Activated naive CD4-positive, alpha-beta T cell treated with anti-CD3 and anti-CD28 coated beads, Interleukin-2, amount 50 U/mL, for 24 hours (primary cell): ENCODE measurements around the gene GYS2.
A peak's percentile ranks its signal among the peaks of the same experiment; 100 is the strongest.
"Not testable (repeated sequence)": the region's sequence is repeated elsewhere in the genome, so short reads cannot be mapped to it uniquely, and the experiment has no call there.

Experiments used
- H3K27ac Mint-ChIP-seq: one replicate; pipeline ENCODE4 v1.8.0; 2021; ENCODE audit warnings: mild to moderate bottlenecking, mixed read lengths
- H3K27me3 Mint-ChIP-seq: one replicate; pipeline ENCODE4 v1.8.0; 2021; ENCODE audit warnings: mixed read lengths
- H3K36me3 Mint-ChIP-seq: one replicate; pipeline ENCODE4 v1.8.0; 2021; ENCODE audit warnings: mixed read lengths
- H3K4me1 Mint-ChIP-seq: one replicate; pipeline ENCODE4 v1.8.0; 2021; ENCODE audit warnings: mixed read lengths
- H3K4me3 Mint-ChIP-seq: one replicate; pipeline ENCODE4 v1.8.0; 2021; ENCODE audit warnings: mild to moderate bottlenecking, mixed read lengths
- H3K9me3 Mint-ChIP-seq: one replicate; pipeline ENCODE4 v1.8.0; 2021; ENCODE audit warnings: mixed read lengths

The GYS2 gene

DNA sequence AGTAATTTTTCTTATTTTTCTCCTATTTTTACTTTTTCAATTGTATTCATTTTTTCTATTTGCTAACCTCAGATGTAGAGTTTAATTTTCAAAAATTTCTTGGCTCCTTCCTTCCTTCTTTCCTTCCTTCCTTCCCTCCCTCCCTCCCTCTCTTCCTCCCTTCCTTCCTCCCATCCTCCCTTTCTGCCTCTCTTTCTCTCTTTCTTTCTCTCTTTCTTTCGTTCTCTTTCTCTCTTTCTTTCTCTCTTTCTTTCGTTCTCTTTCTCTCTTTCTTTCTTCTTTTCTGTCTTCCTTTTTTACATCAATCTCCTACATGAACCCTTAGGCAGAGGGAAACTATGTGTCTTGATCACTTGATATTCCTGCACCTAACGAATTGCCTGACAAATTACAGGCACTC lies 12.4 kb upstream of the GYS2 start:
- Mint-ChIP-seq H3K4me3 (peak overlapping the region; percentile 1), H3K27ac (peak overlapping the region; percentile 83), H3K27me3 (no peaks in the 10 kb centered on the region), H3K4me1 (peaks cover 80% of the 10 kb centered on the region), H3K9me3 (peaks cover 9% of the 10 kb centered on the region), H3K36me3 (peaks cover 10% of the 10 kb centered on the region)

- H3K4me1 Mint-ChIP-seq, result peaks cover 77% of the 10 kb centered on the region
- peak overlapping the region; percentile 88 for H3K27ac Mint-ChIP-seq
- H3K27me3 Mint-ChIP-seq, result no peaks in the 10 kb centered on the region
- peaks cover 8% of the 10 kb centered on the region for H3K36me3 Mint-ChIP-seq
- peaks cover 12% of the 10 kb centered on the region for H3K9me3 Mint-ChIP-seq
- H3K4me3 Mint-ChIP-seq, result peak overlapping the region; percentile 66
Measured at GRCh38 chr12:21615431-21615830, 10.8 kb upstream of the GYS2 start.

DNA sequence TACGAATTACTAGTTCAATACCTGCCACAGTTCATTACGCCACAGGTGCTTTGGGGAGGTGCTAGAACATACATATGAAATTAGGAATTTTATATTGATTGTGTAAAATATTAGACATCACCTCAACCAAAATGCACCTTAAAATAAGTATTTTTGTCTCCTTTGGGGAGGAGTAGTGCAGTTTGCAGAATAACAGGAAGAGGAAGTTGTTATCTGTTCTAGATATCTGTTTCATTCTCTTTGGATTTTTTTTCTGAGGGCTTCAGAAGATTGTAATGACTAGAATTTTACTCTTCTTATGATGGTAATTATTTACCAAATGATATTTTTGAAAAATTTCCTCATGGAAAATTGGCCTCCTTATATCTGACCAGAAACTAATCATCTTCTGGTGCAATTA lies 9.9 kb upstream of the GYS2 start:
- Mint-ChIP-seq H3K4me1 (peaks cover 71% of the 10 kb centered on the region), H3K27me3 (no peaks in the 10 kb centered on the region), H3K36me3 (peaks cover 8% of the 10 kb centered on the region), H3K27ac (peak overlapping the region; percentile 88), H3K9me3 (peaks cover 13% of the 10 kb centered on the region), H3K4me3 (peak overlapping the region; percentile 66)

- peak overlapping the region; percentile 16 for H3K4me3 Mint-ChIP-seq
- H3K9me3 Mint-ChIP-seq, result peaks cover 9% of the 10 kb centered on the region
- no peaks in the 10 kb centered on the region for H3K27me3 Mint-ChIP-seq
- H3K27ac Mint-ChIP-seq, result peak overlapping the region; percentile 88
- peaks cover 7% of the 10 kb centered on the region for H3K36me3 Mint-ChIP-seq
- H3K4me1 Mint-ChIP-seq, result peaks cover 66% of the 10 kb centered on the region
Measured at GRCh38 chr12:21613931-21614330, 9.3 kb upstream of the GYS2 start.

DNA sequence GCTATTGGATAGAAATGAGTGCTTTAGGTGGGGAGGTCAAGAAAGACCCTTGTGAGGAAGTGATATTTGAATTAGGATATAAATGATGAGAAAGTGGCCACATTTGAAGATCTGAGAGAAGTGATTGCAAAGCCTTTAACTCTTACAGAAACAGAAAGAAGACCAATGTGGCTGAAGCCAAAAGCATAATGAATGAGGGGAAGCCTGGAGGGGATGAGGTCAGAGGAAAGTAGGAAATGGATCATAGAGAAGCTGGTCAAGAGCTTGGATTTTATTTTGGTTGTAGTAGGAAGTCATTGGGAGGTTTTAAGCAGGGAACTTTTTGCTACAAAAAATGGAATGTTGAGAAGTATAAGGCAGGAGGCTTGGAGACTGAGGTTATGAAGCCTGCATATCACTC lies 3.5 kb upstream of the GYS2 start:
- Mint-ChIP-seq H3K9me3 (peaks cover 5% of the 10 kb centered on the region), H3K36me3 (no peaks in the 10 kb centered on the region), H3K4me1 (peaks cover 12% of the 10 kb centered on the region), H3K4me3 (no peak overlapping the region), H3K27me3 (no peaks in the 10 kb centered on the region), H3K27ac (no peak overlapping the region)

DNA sequence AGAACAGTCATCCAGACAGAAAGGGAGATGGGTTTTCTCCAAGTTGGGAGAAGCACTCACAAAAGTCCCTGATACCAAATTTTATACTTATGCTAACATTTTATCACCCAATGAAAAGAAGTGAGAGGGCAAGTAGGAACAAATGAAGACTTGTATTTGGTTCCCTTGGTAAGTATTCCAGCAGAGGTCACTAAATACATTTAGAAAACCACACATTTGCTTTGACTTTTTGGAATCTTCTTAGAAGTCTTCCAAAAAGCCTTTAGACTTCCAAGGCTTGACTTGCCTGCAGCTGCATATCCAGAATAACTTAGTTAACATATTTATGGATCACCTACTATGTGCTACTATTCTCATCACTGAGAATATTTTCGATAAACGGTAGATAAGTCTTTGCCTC lies 3.1 kb upstream of the GYS2 start:
- no peak overlapping the region for H3K27ac Mint-ChIP-seq
- H3K4me3 Mint-ChIP-seq, result no peak overlapping the region
- peaks cover 7% of the 10 kb centered on the region for H3K4me1 Mint-ChIP-seq
- H3K9me3 Mint-ChIP-seq, result peaks cover 5% of the 10 kb centered on the region
- no peaks in the 10 kb centered on the region for H3K36me3 Mint-ChIP-seq
- no peaks in the 10 kb centered on the region for H3K27me3 Mint-ChIP-seq

- Mint-ChIP-seq H3K4me1 (no peaks in the 10 kb centered on the region), H3K36me3 (no peaks in the 10 kb centered on the region), H3K27me3 (no peaks in the 10 kb centered on the region), H3K27ac (no peak overlapping the region), H3K4me3 (no peak overlapping the region), H3K9me3 (peaks cover 5% of the 10 kb centered on the region)
Measured at GRCh38 chr12:21606175-21606574, 1.5 kb upstream of the GYS2 start.

DNA sequence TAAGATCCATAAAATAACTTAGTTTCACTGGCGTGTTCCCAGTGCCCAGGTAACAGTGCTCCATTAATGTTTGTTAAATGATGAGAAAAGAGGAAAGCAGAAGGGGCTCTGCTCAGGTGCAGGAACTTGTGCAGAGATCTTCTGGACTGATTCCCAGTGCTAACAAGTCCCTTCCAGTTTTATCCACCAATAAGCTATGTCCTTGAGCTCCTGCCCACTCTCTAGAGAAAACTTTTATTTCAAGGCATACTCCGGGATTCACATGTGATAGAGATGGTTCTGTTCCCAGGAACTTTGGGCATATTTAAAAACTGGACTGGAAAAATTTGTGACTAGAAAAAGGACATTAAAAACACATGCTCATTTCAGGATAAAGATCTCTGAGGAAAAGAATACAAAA lies 1.9 kb downstream of the GYS2 start:
- Mint-ChIP-seq H3K4me3 (no peak overlapping the region), H3K27me3 (no peaks in the 10 kb centered on the region), H3K9me3 (no peaks in the 10 kb centered on the region), H3K36me3 (no peaks in the 10 kb centered on the region), H3K27ac (no peak overlapping the region), H3K4me1 (no peaks in the 10 kb centered on the region)

- Mint-ChIP-seq H3K9me3 (peaks cover 7% of the 10 kb centered on the region), H3K36me3 (no peaks in the 10 kb centered on the region), H3K27ac (no peak overlapping the region), H3K27me3 (no peaks in the 10 kb centered on the region), H3K4me1 (no peaks in the 10 kb centered on the region), H3K4me3 (no peak overlapping the region)
Measured at GRCh38 chr12:21600196-21600595, 4.5 kb downstream of the GYS2 start.

DNA sequence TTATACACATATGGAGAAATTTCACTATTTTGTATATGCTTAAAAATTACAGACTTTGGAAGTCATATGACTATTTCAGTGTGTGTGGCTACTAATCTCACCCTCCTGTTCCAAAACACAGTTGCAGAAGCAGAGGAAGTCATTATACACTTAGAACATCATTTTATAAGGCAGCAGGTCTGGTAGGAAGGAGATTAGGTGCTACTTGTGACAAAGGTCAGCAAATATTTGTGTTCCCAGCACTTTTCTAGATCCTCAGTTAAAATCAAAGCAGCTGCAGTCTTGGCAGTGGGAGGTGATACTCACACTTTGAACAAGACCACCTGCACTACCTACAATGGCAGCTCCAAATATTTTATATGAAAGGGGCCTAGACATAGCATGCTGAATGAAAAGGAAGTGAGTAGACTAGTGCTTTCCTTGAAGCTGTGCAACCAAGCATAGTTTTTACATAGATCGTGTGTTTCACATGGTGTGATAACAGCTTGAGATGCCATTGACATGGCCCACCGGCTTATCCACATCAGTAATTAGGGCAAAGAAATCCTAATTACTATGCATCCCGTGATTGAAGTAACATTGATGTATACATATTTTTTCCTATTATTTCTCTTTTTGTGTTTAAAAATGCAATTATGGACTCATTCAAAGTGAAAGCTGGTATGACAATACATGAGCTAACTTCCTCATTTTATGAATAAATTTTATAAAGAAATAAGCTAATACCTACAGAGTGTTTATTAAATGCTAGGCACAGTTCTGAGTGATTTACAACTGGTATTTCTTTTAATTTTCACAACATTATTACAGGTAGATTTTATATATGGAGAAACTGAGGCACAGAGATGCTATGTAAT lies 5.3 kb downstream of the GYS2 start:
- no peaks in the 10 kb centered on the region for H3K4me1 Mint-ChIP-seq
- no peak overlapping the region for H3K4me3 Mint-ChIP-seq
- H3K9me3 Mint-ChIP-seq, result peaks cover 8% of the 10 kb centered on the region
- H3K36me3 Mint-ChIP-seq, result no peaks in the 10 kb centered on the region
- no peaks in the 10 kb centered on the region for H3K27me3 Mint-ChIP-seq
- H3K27ac Mint-ChIP-seq, result no peak overlapping the region

DNA sequence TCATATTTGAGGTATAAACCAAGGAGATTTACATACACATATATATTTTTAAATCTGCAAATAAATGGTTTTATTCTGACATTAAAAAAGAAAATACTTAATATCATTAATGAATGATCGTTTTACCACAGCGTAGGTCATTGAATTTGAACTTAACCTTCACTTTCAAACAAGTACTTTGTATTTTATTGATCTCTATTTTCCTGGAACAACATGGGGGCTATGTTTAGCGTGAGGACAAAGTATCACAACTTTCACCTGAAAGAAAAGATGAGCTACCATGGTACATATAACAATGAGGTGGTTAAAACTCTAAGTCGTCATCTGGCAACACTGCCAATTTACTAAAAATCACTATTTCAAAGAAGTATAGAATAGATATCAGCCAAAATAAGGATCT lies 6.0 kb downstream of the GYS2 start:
- Mint-ChIP-seq H3K36me3 (no peaks in the 10 kb centered on the region), H3K27ac (no peak overlapping the region), H3K9me3 (peaks cover 12% of the 10 kb centered on the region), H3K4me1 (no peaks in the 10 kb centered on the region), H3K4me3 (no peak overlapping the region), H3K27me3 (no peaks in the 10 kb centered on the region)

- H3K9me3 Mint-ChIP-seq, result peaks cover 33% of the 10 kb centered on the region
- not testable (repeated sequence) for H3K27me3 Mint-ChIP-seq, H3K27ac Mint-ChIP-seq, H3K4me3 Mint-ChIP-seq, H3K4me1 Mint-ChIP-seq
- peaks cover 18% of the 10 kb centered on the region for H3K36me3 Mint-ChIP-seq
Measured at GRCh38 chr12:21595356-21595755, 9.3 kb downstream of the GYS2 start.

- Mint-ChIP-seq H3K27ac (no peak overlapping the region), H3K4me1 (no peaks in the 10 kb centered on the region), H3K4me3 (no peak overlapping the region), H3K9me3 (no peaks in the 10 kb centered on the region), H3K27me3 (no peaks in the 10 kb centered on the region), H3K36me3 (peaks cover 2% of the 10 kb centered on the region)
Measured at GRCh38 chr12:21585485-21585884, 19.2 kb downstream of the GYS2 start.

DNA sequence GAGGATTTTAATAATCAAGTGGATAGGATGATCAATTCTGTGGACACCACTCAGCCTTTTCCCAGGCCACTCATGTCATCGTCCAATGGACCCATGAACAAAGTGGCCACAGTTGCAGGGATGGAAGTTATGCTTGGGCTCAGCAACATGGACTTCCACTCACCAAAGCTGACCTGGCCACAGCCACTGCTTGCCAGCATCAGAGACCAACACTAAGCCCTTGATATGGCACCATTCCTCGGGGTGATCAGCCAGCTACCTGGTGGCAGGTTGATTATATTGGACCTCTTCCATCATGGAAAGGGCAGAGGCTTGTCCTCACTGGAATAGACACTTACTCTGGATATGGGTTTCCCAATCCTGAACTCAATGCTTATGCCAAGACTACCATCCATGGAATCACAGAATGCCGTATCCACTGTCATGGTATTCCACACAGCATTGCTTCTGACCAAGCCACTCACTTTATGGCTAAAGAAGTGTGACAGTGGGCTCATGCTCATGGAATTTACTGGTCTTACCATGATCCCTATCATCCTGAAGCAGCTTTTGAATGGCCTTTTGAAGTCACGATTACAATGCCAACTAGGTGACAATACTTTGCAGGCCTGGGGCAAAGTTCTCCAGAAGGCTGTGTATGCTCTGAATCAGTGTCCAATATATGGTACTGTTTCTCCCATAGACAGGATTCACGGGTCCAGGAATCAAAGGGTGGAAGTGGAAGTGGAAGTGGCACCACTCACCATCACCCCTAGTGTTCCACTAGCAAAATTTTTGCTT lies 20.1 kb downstream of the GYS2 start:
- H3K27me3 Mint-ChIP-seq, H3K27ac Mint-ChIP-seq, H3K36me3 Mint-ChIP-seq, H3K9me3 Mint-ChIP-seq, H3K4me3 Mint-ChIP-seq, H3K4me1 Mint-ChIP-seq: not testable (repeated sequence)

DNA sequence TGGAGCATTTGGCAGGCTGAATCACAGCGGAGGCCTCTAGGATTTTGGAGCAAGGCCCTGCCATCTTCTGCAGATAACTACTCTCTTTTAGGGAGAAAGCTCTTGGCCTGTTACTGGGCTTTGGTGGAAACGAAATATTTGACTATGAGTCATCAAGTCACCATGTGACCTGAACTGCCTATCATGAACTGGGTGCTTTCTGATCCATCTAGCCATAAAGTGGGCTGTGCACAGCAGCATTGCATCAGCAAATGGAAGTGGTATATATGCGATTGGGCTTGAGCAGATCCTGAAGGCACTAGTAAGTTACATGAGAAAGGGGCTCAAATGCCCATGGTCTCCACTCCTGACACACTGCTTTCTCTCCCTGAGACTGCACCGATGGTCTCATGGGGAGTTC lies 21.1 kb downstream of the GYS2 start:
- Mint-ChIP-seq H3K4me3 (no peak overlapping the region), H3K36me3 (peaks cover 7% of the 10 kb centered on the region), H3K27me3 (no peaks in the 10 kb centered on the region), H3K27ac (no peak overlapping the region), H3K9me3 (no peaks in the 10 kb centered on the region), H3K4me1 (no peaks in the 10 kb centered on the region)

GRCh38 chr12:21580748-21581516 lies 23.7 kb downstream of the GYS2 start:
- no peak overlapping the region for H3K4me3 Mint-ChIP-seq
- peaks cover 7% of the 10 kb centered on the region for H3K36me3 Mint-ChIP-seq
- no peak overlapping the region for H3K27ac Mint-ChIP-seq
- no peaks in the 10 kb centered on the region for H3K9me3 Mint-ChIP-seq
- H3K27me3 Mint-ChIP-seq, result no peaks in the 10 kb centered on the region
- no peaks in the 10 kb centered on the region for H3K4me1 Mint-ChIP-seq
